Measurements from ENCODE around the gene ZFAND2A.

GRCh38 chr7:1109581-1110310, 50.2 kb downstream of the ZFAND2A start:
- no peak for TF ChIP-seq CTCF (IDR thresholded peaks at IDR 0.05)
- TF ChIP-seq POLR2A (IDR thresholded peaks at IDR 0.05), result no peak
